ENCODE measurements around the gene DCANP1. TPM values are rescaled to one million over a fixed set of nuclear protein-coding genes. Genes with fewer than 3 reads are reported as not detected.

The DCANP1 gene
- total and polyA plus RNA-seq, 2 donors (not counting 1 experiment from before 2014, with no cell fraction given) = not detected

GRCh38 chr5:135451581-135452320 lies 4.6 kb upstream of the DCANP1 start:
- Histone ChIP-seq H2AFZ (ENCODE audit: insufficient read depth, low read depth, low read length, poor library complexity, severe bottlenecking) (no peak overlapping the region), H3K4me1 (ENCODE audit: control insufficient read depth in 2 of 2, insufficient read depth in 2 of 2, low read length in 2 of 2) (no peaks in the 10 kb centered on the region), H4K20me1 (ENCODE audit: control insufficient read depth, insufficient read depth, low read length, poor library complexity, severe bottlenecking) (no peaks in the 10 kb centered on the region), H3K27me3 (replicated peaks in 1 of 4; ENCODE audit: control extremely low read depth in 1 of 4, control insufficient read depth in 3 of 4, insufficient read depth in 4 of 4, low read length in 3 of 4) (peaks cover 0 to 4% (median 1%) of the 10 kb centered on the region in 4 experiments), H3K79me2 (ENCODE audit: control insufficient read depth, insufficient read depth, low read length) (no peaks in the 10 kb centered on the region), H3K27ac (ENCODE audit: low read length in 2 of 2) (no peak overlapping the region), H3K9me3 (ENCODE audit: control extremely low read depth in 1 of 3, control insufficient read depth in 2 of 3, insufficient read depth in 1 of 3, low read length in 2 of 3) (peaks cover 0 to 7% (median 0%) of the 10 kb centered on the region in 3 donors), H3K9ac (ENCODE audit: low read length) (no peak overlapping the region), H3K4me2 (replicated peaks; ENCODE audit: low read depth, low read length, poor library complexity, severe bottlenecking) (no peak overlapping the region), H3K4me3 (ENCODE audit: control extremely low read depth in 1 of 5, extremely low read depth in 1 of 5, insufficient read depth in 1 of 5, low read depth in 2 of 5, low read length in 4 of 5) (no peak overlapping the region), H3K36me3 (replicated peaks in 1 of 2; ENCODE audit: control extremely low read depth in 1 of 2, control insufficient read depth in 1 of 2, extremely low read depth in 1 of 2, insufficient read depth in 2 of 2, low read length in 1 of 2) (no peaks in the 10 kb centered on the region)
- 77% methylated on average over 12 of the region's 17 CpGs for WGBS (ENCODE audit: insufficient coverage)
- Mint-ChIP-seq H3K27ac (no peak overlapping the region), H3K27me3 (peaks cover 31% of the 10 kb centered on the region), H3K4me3 (no peak overlapping the region), H3K9me3 (ENCODE audit: insufficient read depth) (no peaks in the 10 kb centered on the region), H3K4me1 (peaks cover 2% of the 10 kb centered on the region)
- intact Hi-C loops (cut with micrococcal nuclease) = no loop called here
- POLR2A ChIA-PET = no interaction called here
- no peak for TF ChIP-seq EZH2 (IDR thresholded peaks at IDR 0.05; ENCODE audit: borderline replicate concordance, insufficient read depth, low read depth, low read length, poor library complexity, severe bottlenecking)
- TF ChIP-seq CTCF (IDR thresholded peaks at IDR 0.05) = no peak
- DNase-seq (no peak), ATAC-seq (ENCODE audit: low read depth) (no peak)
- CTCF ChIA-PET = interaction anchor here (0.9 kb wide), 1 partner anchor 11 kb away, joined by 3 read pairs; no protein-coding TSS in a partner anchor

- no peak for ATAC-seq (ENCODE audit: low read depth)
- no peak overlapping the region for H2AFZ ChIP-seq (ENCODE audit: insufficient read depth, low read depth, low read length, poor library complexity, severe bottlenecking)
These were observed 3.8 kb upstream of the DCANP1 start for GRCh38 chr5:135450952-135451351.

More at GRCh38 chr5:135450952-135451351, 3.8 kb upstream of the DCANP1 start:
- Histone ChIP-seq H3K4me3 (ENCODE audit: control extremely low read depth in 1 of 5, extremely low read depth in 1 of 5, insufficient read depth in 1 of 5, low read depth in 2 of 5, low read length in 4 of 5) (no peak overlapping the region), H4K20me1 (ENCODE audit: control insufficient read depth, insufficient read depth, low read length, poor library complexity, severe bottlenecking) (no peaks in the 10 kb centered on the region), H3K4me1 (ENCODE audit: control insufficient read depth in 2 of 2, insufficient read depth in 2 of 2, low read length in 2 of 2) (no peaks in the 10 kb centered on the region), H3K36me3 (replicated peaks in 1 of 2; ENCODE audit: control extremely low read depth in 1 of 2, control insufficient read depth in 1 of 2, extremely low read depth in 1 of 2, insufficient read depth in 2 of 2, low read length in 1 of 2) (no peaks in the 10 kb centered on the region), H3K79me2 (ENCODE audit: control insufficient read depth, insufficient read depth, low read length) (no peaks in the 10 kb centered on the region), H3K9ac (ENCODE audit: low read length) (no peak overlapping the region), H3K4me2 (replicated peaks; ENCODE audit: low read depth, low read length, poor library complexity, severe bottlenecking) (no peak overlapping the region), H3K9me3 (ENCODE audit: control extremely low read depth in 1 of 3, control insufficient read depth in 2 of 3, insufficient read depth in 1 of 3, low read length in 2 of 3) (peaks cover 0 to 7% (median 0%) of the 10 kb centered on the region in 3 donors), H3K27ac (ENCODE audit: low read length in 2 of 2) (no peak overlapping the region), H3K27me3 (replicated peaks in 1 of 4; ENCODE audit: control extremely low read depth in 1 of 4, control insufficient read depth in 3 of 4, insufficient read depth in 4 of 4, low read length in 3 of 4) (peaks cover 0 to 6% (median 1%) of the 10 kb centered on the region in 4 experiments)
- TF ChIP-seq EZH2 (IDR thresholded peaks at IDR 0.05; ENCODE audit: borderline replicate concordance, insufficient read depth, low read depth, low read length, poor library complexity, severe bottlenecking) = no peak
- no peak for TF ChIP-seq CTCF (IDR thresholded peaks at IDR 0.05)
- DNase-seq = no peak
- Mint-ChIP-seq H3K27ac (no peak overlapping the region), H3K9me3 (ENCODE audit: insufficient read depth) (no peaks in the 10 kb centered on the region), H3K27me3 (peaks cover 31% of the 10 kb centered on the region), H3K4me1 (peaks cover 2% of the 10 kb centered on the region), H3K4me3 (no peak overlapping the region)
- WGBS (ENCODE audit: insufficient coverage) = 85% methylated on average over 2 of the region's 2 CpGs
- intact Hi-C loops (cut with micrococcal nuclease) = no loop called here
- POLR2A ChIA-PET = no interaction called here
- CTCF ChIA-PET = no interaction called here

Data from B cell (primary cell).